ENCODE data around the gene CEPT1.

The CEPT1 gene

DNA sequence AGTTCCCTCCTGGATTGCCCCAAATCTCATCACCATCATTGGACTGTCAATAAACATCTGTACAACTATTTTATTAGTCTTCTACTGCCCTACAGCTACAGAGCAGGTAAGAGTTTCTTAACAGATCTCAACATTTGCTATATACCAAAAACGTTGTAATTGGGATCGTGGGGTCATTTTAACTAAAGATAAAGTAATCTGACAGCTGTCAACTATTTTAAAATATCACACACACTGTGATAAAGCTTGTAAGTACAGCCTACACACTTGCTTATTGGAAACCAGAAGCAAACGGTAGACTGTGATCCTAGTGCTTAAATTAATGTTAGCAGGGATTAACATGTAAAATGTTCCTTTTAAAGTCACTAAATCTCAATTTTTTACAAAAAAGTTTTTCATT is 7.9 kb downstream of the CEPT1 start:
- DNase-seq: no peak

DNA sequence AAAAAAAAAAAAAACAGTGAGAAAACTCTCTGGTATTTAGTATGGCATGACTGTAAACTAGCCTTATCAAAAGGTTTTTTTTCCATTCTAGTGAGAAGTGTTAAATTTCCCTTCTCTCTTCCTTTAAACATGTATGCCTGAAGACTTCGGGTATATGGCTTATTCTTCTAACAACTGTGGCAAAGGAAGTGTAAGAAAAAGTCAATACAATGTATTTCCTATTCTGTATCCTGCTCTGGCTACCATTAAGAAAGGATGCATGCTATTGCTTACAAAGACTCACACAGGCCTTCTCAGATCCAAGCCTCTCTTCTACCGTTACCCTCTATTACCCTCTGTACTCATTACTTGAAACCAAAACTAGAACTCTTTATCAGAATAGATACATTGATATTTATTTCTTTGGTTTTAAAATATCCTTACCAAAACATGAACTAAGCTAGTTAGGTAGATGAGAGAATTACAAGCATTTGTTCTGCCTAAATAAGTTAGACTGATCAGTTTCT is 8.4 kb downstream of the CEPT1 start:
- no peak for DNase-seq

GRCh38 chr1:111151838-111152237 is 11.8 kb downstream of the CEPT1 start:
- DNase-seq: no peak

DNA sequence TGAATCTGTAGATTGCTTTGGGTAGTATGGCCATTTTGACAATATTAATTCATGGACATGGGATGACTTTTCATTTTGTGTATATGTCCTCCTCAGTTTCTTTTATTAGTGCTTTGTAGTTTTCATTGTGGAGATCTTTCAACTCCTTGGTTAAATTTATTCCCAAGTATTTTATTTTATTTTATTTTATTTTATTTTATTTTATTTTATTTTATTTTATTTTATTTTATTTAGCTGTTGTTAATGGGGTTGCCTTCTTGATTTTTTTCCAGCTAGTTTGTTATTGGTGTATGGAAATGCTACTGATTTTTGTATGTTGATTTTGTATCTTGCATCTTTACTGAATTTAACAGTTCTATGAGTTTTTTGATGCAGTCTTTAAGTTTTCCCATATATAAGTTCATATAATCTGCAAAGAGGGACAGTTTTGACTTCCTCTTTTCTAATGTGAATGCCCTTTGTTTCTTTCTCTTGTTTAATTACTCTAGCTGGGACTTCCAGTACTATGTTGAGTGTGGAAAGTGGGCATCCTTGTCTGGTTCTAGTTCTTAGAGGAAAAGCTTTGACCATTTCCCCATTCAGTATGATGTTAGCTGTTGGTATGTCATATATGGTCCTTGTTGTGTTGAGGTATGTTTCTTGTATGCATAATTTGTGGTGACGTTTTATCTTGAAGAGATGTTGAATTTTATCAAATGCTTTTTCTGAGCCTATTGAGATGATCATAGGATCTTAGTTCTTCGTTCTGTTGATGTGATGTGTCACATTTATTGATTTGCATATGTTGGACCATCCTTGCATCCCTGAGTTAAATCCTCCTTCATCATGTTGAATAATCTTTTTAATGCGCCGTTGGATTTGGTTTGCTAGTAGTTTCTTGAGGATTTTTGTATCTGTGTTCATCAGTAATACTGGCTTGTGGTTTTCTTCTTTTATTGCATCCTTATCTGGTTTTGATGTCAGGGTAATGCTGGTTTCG is 14.3 kb downstream of the CEPT1 start:
- DNase-seq: no peak

GRCh38 chr1:111157431-111157830 is 17.4 kb downstream of the CEPT1 start:
- no peak for DNase-seq

DNA sequence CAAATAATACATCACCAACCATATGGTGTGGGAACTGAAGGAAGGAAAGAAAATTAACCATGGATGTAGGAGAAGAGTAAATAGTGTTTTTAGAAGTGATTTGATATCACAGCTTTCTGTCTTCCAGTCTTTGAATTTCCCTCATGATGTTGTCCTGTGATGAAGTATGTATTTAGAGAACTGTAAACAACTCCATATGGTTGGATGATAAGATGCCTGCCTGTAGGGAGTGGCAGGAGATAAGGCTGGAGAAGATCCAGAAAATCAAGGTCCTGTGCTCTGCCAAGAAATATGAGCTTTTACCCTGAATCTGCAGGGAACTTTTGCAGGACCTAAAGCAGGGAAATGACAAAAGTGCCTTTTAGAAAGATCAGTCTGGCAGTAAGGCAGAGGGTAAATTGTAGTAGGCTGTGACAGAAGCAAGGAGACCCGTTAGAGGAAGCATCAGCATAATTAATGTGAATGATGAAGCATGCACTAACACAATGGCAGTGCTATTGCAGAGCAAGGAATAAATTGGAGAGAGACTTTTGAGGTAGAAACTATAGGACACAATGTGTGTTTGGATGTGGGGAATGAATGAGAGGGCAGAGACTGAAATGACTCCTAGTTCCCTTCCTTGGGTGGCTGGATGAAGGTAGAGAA is 21.9 kb downstream of the CEPT1 start:
- no peak for DNase-seq

DNA sequence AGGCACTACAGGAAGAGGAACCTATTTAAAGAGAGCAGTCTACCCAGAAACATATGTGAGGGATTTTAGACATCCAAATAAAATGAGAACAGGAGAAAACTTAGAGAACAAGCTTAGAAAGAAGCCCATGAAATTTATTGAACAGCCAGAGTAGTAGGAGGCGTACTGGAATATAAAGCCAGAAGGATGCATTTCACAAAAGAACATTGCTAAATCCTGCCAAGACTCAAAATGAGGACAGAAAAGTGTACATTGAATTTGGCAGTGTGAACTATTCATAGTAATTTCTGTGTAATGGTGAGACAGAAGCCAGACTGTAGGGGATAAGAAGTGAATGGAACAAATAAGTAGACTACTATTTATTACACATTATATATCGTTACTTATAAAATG is 22.5 kb downstream of the CEPT1 start:
- DNase-seq: no peak

DNA sequence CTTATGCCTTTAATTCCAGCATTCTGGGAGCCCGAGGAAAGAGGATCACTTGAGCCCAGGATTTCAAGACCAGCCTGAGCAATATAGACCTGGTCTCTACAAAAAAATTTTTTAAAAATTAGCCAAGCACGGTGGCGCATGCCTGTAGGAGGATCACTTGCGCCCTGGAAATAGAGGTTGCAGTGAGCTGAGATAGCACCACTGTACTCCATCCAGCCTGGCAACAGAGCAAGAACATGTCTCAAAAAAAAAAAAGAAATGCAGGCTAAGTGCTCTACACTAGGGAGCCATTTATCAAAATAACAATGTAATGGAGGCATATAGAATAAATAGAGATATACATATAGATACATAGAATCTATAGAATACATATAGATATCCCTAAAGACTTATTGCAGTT is 23.3 kb downstream of the CEPT1 start:
- no peak for DNase-seq

GRCh38 chr1:111164151-111164550 is 24.1 kb downstream of the CEPT1 start:
- DNase-seq: no peak

- no peak for DNase-seq
Measured at GRCh38 chr1:111172463-111172862, 32.4 kb downstream of the CEPT1 start.

DNA sequence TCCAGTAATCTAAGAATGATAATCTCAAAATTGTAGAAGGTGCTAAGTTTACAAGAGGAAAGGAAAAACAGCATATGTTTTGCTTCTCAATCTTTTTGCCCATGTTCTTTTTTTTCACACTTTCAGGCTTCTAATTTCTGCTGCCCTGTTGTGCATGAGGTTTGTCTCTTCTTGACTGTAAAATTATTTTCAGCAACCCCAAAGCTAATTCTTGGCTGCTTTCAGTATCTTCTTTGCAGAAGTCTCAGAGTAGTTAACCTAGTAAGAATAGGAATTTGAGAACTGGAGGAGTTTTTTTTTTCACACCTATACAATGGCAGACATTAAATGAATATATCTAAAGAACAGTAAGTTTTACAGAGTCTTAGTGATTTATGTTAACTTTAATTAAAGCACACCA is 34.0 kb downstream of the CEPT1 start:
- no peak for DNase-seq

GRCh38 chr1:111175349-111175748 is 35.3 kb downstream of the CEPT1 start:
- no peak for DNase-seq

GRCh38 chr1:111176678-111177077 is 36.7 kb downstream of the CEPT1 start:
- DNase-seq: no peak

DNA sequence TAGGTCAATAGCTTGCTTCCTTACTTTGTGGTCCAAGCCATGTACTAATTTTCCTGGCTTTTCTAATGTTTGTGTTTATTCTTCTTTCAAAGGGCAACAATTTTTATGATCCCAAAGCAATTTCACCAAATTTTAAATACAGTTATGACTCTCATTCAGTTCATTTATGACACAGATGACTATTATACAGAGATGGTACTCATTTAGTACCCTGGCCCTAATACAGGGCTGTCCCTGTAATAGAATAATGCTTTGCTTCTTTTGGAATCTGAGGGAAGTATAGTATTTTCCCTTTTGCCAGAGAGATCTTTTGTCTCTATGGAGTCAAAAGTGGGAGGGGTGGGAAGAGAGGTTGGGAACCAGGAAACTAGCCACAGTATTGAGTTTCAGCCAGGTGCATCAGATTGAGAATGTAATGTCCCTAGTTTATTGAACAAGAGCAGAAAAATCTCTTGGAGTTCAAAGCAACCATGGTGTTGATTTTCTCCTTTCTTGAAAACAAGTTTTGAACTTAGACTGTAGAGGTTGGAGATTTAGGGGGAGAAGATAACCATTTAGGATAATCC is 40.0 kb downstream of the CEPT1 start:
- no peak for DNase-seq

DNA sequence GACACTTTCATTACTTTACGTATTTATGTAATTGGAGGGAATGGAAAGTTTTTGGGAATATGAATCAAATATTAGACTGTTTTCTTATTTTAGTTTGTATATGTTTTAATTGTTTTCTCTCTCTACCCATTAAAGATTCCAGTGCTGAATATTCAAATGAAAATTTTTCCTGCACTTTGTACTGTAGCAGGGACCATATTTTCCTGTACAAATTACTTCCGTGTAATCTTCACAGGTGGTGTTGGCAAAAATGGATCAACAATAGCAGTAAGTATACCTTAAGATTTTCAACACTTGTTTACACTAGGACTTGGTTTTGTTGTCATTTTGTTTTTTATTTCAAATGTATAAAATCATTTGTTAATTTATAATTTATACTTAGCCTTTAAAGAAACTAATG is 42.0 kb downstream of the CEPT1 start:
- no peak for DNase-seq

- DNase-seq: no peak
Measured at GRCh38 chr1:111183308-111184069, 43.5 kb downstream of the CEPT1 start.

DNA sequence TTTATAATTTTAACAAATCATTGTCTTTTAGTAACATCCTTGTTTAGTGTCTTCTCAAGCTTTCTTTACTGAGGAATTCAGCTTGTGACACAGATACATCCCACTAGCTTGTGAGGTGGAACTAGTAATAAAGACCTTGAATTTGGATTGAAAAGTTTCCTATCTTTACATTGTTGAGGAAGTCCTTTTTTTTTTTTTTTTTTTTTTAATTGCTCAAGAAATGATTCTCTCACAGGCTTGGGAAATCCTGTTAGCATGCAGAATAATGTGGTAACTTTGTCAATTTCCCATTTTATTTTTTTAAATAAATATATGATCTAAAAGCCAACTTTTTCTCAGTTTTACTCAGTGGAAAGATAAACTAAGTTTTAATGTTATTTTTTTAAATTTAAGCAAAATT is 44.6 kb downstream of the CEPT1 start:
- no peak for DNase-seq

DNA sequence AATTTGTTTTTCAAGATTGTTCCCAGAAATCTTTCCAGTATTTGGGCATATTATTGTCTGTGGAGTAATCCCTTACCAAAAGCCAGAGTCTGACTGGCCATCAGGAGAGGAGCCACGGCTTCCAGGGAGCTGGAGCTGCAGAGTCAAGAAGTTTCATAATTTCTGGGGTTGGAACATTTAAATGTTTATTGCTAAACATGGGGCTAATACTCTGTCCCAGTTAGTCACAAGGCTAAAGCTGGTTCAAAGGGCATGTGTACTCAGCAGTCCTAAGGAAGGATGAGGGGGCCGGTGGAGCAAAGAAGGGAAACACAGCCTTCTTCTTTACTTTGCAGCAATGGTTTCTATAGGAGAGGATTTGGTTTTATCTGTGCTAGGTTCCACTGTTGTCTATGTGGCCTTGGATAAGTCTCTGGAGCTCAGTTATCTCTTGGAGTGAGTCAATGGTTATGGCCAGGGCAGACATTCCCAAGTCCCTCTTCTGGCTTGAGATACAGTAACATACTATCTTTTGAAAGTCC is 51.0 kb downstream of the CEPT1 start:
- no peak for DNase-seq

- DNase-seq: no peak
Measured at GRCh38 chr1:111191496-111191895, 51.5 kb downstream of the CEPT1 start.

GRCh38 chr1:111192074-111192473 is 52.1 kb downstream of the CEPT1 start:
- DNase-seq: no peak

GRCh38 chr1:111192658-111193519 is 52.9 kb downstream of the CEPT1 start:
- DNase-seq: no peak

Measured in activated CD4-positive, alpha-beta T cell treated with anti-CD3 and anti-CD28 coated beads for 1 hour (primary cell).